HEK293 (cell line): ENCODE results near the gene PPP6C.

Experiments used
- CTCF ChIP-seq: fragments of 450-650 bp; formaldehyde crosslinking; IDR thresholded peaks from 2 replicates; pipeline ENCODE4 v1.5.1; 2016; ENCODE audit warnings: missing biosample characterization, missing genetic modification characterization
- PRDM6 ChIP-seq: fragments of 450-650 bp; formaldehyde crosslinking; IDR thresholded peaks from 2 replicates; pipeline ENCODE4 v1.5.1; 2017; ENCODE audit warnings: missing biosample characterization, missing genetic modification characterization

- TF ChIP-seq CTCF (tag by site-specific recombination), result no peak
- no peak for TF ChIP-seq PRDM6
These were observed 6.5 kb downstream of the PPP6C start for GRCh38 chr9:125183054-125183453.
